DMS53 treated with DMSO at 0.1 percent for 48 hours (cell line): ENCODE data around the gene RLBP1.
"Not testable (repeated sequence)": the region's sequence is repeated elsewhere in the genome, so short reads cannot be mapped to it uniquely, and the experiment has no call there.

ENCODE experiments used
- DNase-seq: peaks from one replicate; lab custom pipeline; 2025; ENCODE audit not compliant: unreplicated experiment; lab: John Stamatoyannopoulos, UW

The RLBP1 gene

GRCh38 chr15:89221543-89221942, at the start of gene RLBP1:
TSS of gene RLBP1 (minus strand) at chr15:89221579. CDS start at chr15:89218975, 2,604 bp downstream.
- no peak for DNase-seq

- not testable (repeated sequence) for DNase-seq
These were observed 28.8 kb upstream of the RLBP1 start for GRCh38 chr15:89250142-89250541.

- DNase-seq, result no peak
These were observed 27.2 kb upstream of the RLBP1 start for GRCh38 chr15:89248584-89248983.

DNA sequence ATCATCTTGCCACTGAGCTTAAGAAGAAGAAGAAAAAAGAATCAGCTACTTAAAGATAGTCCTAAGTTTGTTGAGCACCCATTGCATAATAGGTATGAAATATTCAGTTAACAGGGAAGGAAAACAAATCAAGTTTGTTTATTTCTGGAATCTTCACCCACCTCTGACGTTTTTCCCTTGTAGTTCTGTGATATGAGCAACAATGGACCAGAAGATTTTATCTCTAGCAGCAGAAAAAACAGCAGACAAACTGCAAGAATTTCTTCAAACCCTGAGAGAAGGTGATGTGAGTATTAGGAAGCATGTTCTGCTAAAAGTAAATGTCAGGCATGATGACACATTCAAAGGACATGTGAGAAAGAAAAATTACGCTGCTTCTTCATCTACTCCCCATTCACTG, 26.1 kb upstream of the RLBP1 start:
- DNase-seq, result no peak

- DNase-seq, result no peak
These were observed 23.2 kb upstream of the RLBP1 start for GRCh38 chr15:89244574-89244903.

DNA sequence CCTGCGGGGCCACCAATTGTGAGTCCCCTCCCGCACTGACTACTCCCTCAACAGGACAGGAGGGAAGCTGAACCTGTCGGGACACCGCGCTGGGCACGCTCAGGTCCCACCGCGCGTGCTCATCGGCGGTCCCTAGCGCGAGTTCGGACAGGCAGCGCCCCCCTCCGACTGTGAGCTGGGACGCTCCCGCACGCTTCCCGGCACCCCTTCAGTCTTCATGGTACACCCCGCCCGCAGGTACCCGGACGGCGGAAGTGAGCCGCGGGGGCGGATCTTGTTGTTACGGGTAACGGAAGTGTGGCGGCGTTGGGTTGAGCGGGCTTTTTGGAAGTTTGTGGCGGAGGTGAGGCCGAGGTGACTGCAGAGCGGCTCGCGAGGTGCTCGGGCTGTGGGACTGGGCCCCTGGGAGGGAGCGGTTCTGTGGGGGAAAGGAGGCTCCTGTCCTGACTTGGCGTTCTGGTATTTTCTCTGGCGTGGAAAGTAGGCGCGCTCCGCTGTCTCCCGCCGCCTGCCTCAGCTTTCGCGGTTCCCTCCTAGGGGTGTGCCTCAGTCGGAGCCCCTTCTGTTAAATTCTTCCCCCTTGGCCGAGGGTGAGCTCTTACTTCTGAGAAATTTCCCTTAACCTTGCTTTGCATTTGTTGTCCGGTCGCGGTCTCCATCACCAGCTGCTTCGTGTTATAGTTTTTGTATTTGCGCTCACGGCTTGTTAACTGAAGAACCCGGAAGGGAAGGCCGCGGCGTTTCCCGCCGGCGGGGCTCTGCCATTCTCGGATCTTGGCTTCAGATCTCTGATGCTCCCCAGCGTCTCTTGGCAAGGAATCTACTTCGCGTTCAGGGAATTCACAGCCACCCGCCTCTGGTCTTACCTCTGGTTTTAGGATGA, 22.6 kb upstream of the RLBP1 start, which contains the start of gene FANCI:
FANCI (plus strand) TSS at position 289 of the 883 bp plus-strand sequence. CDS start 3,669 bp downstream, outside the sequence.
- peak; percentile 84 for DNase-seq

DNA sequence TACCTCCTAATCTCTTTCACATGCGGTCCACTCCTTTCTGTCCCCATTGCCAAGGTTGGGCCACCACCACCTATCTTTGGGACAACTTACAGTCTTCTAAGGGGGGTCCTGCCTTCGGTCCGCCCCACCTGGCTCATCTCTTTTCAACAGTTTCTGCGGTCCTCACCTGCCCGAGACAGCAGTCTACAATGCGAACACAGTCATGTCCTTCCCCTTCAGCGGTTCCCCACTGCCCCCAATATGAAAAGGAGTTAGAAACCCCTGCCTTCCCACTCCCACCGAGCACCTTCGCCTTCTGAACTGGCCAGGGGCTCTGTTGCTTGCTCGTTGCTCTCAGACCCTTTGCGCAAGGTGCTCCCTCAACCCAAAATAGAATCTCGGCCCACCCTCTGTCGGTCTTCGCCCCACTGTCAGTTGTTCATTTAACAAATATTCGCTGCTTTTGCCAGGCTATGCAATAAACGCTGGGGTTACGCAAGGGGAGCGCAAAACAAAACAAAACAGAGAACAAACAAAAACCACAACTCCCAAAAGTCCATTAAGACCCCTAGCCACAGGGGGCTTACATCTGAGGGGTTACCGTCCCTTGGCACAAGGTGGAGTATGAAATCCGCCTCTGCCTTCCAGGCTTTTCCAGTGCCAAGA, 21.8 kb upstream of the RLBP1 start:
- DNase-seq, result no peak

DNA sequence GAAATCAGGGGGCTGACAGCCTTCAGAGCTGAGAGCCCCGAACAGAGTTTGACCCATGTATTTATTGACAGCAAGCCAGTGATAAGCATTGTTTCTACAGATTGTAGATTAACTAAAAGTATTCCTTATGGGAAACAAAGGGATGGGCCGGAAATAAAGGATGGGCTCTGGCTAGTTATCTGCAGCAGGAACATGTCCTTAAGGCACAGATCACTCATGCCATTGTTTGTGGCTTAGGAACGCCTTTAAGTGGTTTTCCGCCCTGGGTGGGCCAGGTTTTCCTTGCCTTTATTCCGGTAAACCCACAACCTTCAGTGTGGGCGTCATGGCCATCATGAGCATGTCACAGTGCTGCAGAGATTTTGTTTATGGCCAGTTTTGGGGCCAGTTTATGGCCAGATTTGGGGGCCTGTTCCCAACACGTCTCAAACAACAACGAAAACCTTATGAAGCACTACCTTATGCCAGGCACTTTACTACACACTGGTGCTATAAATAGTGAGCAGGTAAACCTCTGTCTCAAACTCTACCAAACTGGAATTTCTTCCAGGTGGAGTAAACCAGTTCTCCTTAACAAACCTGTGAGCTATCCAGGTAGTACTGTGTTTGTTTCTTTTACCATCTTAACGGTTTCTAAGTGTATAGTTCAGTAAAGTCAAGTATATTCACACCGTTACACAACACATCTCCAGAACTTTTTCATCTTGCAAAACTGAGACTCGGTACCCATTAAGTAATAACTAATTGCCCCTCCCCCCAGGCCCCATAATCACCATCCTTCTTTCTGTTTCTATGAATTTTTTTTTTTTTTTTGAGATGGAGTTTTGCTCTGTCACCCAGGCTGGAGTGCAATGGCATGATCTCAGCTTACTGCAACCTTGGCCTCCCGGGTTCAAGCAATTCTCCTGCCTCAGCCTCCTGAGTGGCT, 18.8 kb upstream of the RLBP1 start:
- not testable (repeated sequence) for DNase-seq

DNA sequence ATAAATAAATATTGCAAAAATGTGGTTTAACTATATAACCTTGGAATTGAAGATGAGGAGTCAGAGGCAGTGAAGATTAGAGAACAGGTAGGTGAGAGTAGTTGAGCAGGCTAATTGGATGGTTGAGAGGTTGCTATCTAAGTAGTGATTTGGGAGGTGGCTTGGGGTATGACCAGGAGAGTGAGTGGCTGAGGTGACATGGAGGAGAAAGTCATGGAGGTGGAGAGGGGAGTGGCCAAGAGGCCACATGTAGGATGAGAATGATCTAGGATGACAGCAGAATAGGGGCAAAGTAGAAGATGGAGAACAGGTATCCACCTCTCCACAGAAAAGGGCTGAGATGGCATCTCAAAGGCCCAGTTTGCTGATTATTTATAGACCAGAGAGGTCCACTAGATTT, 10.5 kb upstream of the RLBP1 start:
- DNase-seq, result no peak

GRCh38 chr15:89230277-89230676, 8.9 kb upstream of the RLBP1 start:
- no peak for DNase-seq

DNA sequence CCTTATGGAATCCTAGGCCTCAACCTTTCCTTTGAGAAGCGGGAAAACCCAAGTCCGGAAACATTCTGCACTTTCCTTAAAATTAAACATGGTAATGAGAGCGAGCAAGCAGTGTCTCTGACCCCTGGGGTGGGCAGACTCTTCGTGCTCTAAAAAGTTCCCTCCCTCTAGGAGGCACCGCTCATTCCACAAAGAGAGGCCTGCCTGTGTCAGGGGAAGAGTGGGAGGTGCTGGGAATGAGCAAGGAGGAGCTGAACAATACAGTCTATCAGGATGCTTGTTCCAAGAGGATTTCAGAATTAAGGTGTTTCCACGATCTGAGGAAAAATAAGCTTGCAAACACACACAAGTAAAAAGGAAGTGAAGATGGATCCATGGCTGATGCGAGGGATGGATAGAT, 6.0 kb upstream of the RLBP1 start:
- DNase-seq, result no peak

GRCh38 chr15:89226359-89227221, 5.2 kb upstream of the RLBP1 start:
- no peak for DNase-seq

GRCh38 chr15:89225588-89225987, 4.2 kb upstream of the RLBP1 start:
- DNase-seq, result no peak

- no peak for DNase-seq
These were observed 2.8 kb downstream of the RLBP1 start for GRCh38 chr15:89218531-89218930.

- no peak for DNase-seq
These were observed 3.5 kb downstream of the RLBP1 start for GRCh38 chr15:89217686-89218376.

DNA sequence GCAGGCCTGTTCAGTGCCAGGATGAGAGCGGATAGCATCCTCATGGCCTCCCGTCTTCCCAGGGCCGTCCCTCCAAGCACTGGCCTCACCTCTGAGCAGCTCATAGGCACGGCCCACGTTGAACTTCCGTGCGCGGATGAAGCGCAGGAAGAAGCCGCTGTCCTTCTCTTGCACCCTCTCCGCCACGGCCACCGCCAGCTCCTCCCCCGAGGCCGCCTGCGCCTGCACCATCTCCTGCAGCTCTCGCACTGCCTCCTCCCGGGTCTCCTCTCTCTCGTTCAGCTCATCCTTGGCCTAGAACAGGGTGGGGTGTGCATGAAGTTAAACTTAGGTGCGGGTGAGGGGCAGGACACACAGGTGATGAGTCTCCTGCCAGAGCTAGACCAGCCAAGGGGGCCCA, 4.3 kb downstream of the RLBP1 start:
- no peak for DNase-seq

GRCh38 chr15:89215627-89216026, 5.8 kb downstream of the RLBP1 start:
- no peak for DNase-seq

DNA sequence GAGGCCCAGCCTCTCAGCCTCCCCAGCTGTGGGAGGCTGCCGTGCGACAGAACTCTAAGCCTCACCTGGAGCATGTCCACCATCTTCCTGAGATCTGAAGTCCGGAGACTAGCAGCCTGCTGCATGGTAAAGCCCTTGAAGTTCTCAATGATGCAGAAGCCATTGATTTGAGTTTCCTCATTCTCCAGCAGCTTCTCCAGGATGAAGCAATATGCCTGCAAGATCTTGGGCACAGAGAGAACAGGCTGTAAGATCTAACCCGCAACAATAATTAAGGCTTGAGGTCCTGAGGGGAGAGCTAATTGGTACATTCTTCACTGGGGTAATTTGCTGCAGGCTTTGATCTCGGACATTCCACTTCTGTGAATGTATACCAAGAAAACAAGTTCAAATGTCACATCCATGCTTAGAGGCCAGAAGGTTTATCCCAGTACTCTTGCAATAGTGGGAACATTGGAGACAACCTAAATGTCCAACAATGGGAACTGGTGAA, 9.7 kb downstream of the RLBP1 start:
- DNase-seq, result no peak

DNA sequence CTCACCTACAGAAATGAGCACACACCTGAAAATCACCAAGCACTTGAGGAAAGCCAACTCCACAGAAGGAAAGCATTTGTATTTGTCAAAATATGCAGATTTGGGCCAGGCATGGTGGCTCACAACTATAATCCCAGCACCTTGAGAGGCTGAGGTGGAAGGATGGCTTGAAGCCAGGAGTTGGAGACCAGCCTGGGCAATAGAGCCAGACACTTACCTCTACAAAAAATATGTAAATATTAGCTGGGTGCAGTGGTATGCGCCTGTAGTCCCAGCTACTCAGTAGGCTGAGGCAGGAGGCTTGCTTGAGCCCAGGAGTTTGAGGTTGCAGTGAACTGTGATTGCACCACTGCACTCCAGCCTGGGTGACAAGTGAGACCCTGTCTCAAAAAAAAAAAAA, 12.3 kb downstream of the RLBP1 start:
- DNase-seq, result no peak

DNA sequence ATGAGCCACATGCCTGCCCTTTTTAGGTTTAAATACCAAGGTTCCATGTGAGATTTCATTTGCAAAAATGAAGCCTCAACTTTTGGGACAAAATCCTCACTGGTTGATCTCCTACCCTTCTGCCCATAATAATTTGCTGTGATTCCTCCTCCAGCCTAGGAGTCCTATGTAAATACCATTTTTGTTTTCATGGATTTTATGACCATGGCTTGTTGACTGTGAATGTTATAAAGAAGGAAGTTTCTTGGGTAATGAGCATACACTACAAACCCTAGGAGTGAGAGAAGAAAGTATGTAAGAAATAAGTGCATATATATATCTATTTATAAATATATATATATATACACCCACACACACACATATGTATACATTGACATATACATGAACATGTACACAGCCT, 13.1 kb downstream of the RLBP1 start:
- no peak for DNase-seq
